ENCODE measurements around the gene EGFLAM.

DNA sequence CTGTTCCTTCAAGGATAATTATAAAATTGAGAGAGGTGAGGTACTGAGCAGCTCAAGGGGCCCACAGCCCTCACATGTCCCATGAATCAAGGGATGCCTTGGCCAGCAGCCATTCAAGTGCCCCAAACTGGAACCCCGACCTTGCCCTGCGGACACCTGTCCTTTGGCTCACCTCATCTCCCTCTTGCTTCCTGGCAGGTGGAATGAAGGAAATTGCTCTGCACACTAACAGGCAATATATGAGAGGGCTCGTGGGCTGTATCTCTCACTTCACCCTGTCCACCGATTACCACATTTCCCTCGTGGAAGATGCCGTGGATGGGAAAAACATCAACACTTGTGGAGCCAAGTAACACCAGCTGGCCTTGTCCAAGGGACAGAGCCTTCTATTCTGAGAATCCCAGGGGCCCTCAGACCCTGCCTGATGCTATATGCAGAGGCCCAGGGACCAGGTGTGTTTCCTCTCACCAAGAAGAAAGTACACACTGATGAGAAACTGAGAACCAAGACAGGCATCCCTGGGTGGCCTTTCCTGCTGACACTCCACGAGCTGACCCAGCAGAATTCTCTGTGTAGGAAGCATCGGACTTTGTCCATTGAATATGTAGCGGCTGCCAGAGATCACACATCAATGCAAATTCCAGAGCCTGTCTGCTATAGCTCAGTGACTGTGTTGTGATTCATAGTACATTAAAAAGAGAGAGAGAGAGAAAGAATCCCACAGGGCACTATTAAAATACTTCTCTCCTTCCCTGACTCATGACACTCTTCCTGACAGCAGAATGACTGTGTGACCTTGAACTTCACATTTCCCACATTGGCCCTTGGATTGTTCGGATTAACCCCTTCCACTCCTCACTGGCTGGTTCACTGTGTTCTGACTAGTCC, 205.5 kb downstream of the EGFLAM start:
- TF ChIP-seq ZNF239 (CRISPR knock-in tag; IDR thresholded peaks at IDR 0.05) = no peak
- no peak for TF ChIP-seq FOXP1 (CRISPR knock-in tag; IDR thresholded peaks at IDR 0.05)
- TF ChIP-seq ZNF583 (CRISPR knock-in tag; IDR thresholded peaks at IDR 0.05) = no peak
- TF ChIP-seq NR3C1 (CRISPR knock-in tag; IDR thresholded peaks at IDR 0.05) = no peak
- TF ChIP-seq CTCF (IDR thresholded peaks at IDR 0.05 in 2 of 3, conservative IDR thresholded peaks at IDR 0.05 in 1 of 3; ENCODE audit: insufficient read depth in 2 of 3, low read depth in 1 of 3, low read length in 3 of 3) = no peak

All from K562 (cell line).